Fibroblast of skin of right quadriceps (primary cell): ENCODE measurements around the gene CBX5.

Experiments used
- DNase-seq: peaks from one replicate; pipeline ENCODE4 v3.0.0-alpha.2; 2013

Gene CBX5

GRCh38 chr12:54221402-54221984 lies 58.4 kb downstream of the CBX5 start:
- DNase-seq = no peak

GRCh38 chr12:54220567-54220966 lies 59.4 kb downstream of the CBX5 start:
- no peak for DNase-seq

GRCh38 chr12:54220092-54220557 lies 59.8 kb downstream of the CBX5 start:
- peak; percentile 79 for DNase-seq

GRCh38 chr12:54217774-54218241 lies 62.1 kb downstream of the CBX5 start:
- DNase-seq = no peak

- DNase-seq = peak; percentile 88
Observed at GRCh38 chr12:54216797-54217661, 62.9 kb downstream of the CBX5 start.

GRCh38 chr12:54215989-54216796 lies 63.7 kb downstream of the CBX5 start:
- no peak for DNase-seq

GRCh38 chr12:54214553-54215406 lies 65.1 kb downstream of the CBX5 start:
- DNase-seq = peak; percentile 91

- DNase-seq = peak; percentile 42
Observed at GRCh38 chr12:54213079-54213478, 66.8 kb downstream of the CBX5 start.

- no peak for DNase-seq
Observed at GRCh38 chr12:54211920-54212319, 68.0 kb downstream of the CBX5 start.

GRCh38 chr12:54210400-54210790 lies 69.5 kb downstream of the CBX5 start:
- no peak for DNase-seq

- no peak for DNase-seq
Observed at GRCh38 chr12:54208591-54208990, 71.3 kb downstream of the CBX5 start.

- DNase-seq = peak; percentile 55
Observed at GRCh38 chr12:54207539-54208294, 72.2 kb downstream of the CBX5 start.

- peak; percentile 29 for DNase-seq
Observed at GRCh38 chr12:54206791-54207190, 73.1 kb downstream of the CBX5 start.

- no peak for DNase-seq
Observed at GRCh38 chr12:54204316-54204715, 75.6 kb downstream of the CBX5 start.

GRCh38 chr12:54201001-54201794 lies 78.7 kb downstream of the CBX5 start:
- peak; percentile 79 for DNase-seq

- DNase-seq = no peak
Observed at GRCh38 chr12:54200412-54200811, 79.5 kb downstream of the CBX5 start.

- no peak for DNase-seq
Observed at GRCh38 chr12:54199917-54200316, 80.0 kb downstream of the CBX5 start.

- no peak for DNase-seq
Observed at GRCh38 chr12:54199034-54199433, 80.9 kb downstream of the CBX5 start.

GRCh38 chr12:54197431-54197909 lies 82.5 kb downstream of the CBX5 start:
- DNase-seq = peak; percentile 79

GRCh38 chr12:54197010-54197409 lies 82.9 kb downstream of the CBX5 start:
- DNase-seq = no peak

- DNase-seq = no peak
Observed at GRCh38 chr12:54196396-54196795, 83.5 kb downstream of the CBX5 start.
